HepG2 (cell line): ENCODE results near the gene SLC16A5. TPM values are rescaled to one million over a fixed set of nuclear protein-coding genes. Genes with fewer than 3 reads are reported as not detected.

ENCODE experiments used
- ARID5B ChIP-seq: IDR thresholded peaks from 2 replicates; pipeline ENCODE4 v1.4.0; 2020; ENCODE audit warnings: mild to moderate bottlenecking, missing genetic modification reagents
- CREM ChIP-seq, 2 experiments: sonication (generic) in 1 of 2; formaldehyde crosslinking in 1 of 2; IDR thresholded peaks; 2 replicates each; pipeline versions ENCODE4 v1.4.0 to v1.6.1; 2016 to 2020; ENCODE audit warnings: antibody characterized with exemption in 1 of 2, mild to moderate bottlenecking in 1 of 2, missing genetic modification reagents in 1 of 2
- ERF ChIP-seq: IDR thresholded peaks from 2 replicates; pipeline ENCODE4 v1.6.1; 2018; ENCODE audit warnings: missing biosample characterization, missing genetic modification reagents
- KAT2B ChIP-seq: fragments of 150-350 bp; IDR thresholded peaks from 2 replicates; pipeline ENCODE4 v1.6.1; 2014; ENCODE audit warnings: low read depth, low read length, borderline replicate concordance
- MED1 ChIP-seq: sonication (generic); formaldehyde crosslinking; IDR thresholded peaks from 2 replicates; pipeline ENCODE4 v1.4.0; 2020; ENCODE audit warnings: missing genetic modification reagents
- RCOR2 ChIP-seq: IDR thresholded peaks from 2 replicates; pipeline ENCODE4 v1.6.1; 2016; ENCODE audit warnings: missing biosample characterization, missing genetic modification reagents
- RXRB ChIP-seq: IDR thresholded peaks from 2 replicates; pipeline ENCODE4 v1.6.1; 2016; ENCODE audit warnings: borderline replicate concordance, missing genetic modification reagents, missing compliant biosample characterization
- SOX5 ChIP-seq: IDR thresholded peaks from 2 replicates; pipeline ENCODE4 v1.6.1; 2016; ENCODE audit warnings: borderline replicate concordance
- SP2 ChIP-seq: sonication (generic); formaldehyde crosslinking; IDR thresholded peaks from 2 replicates; pipeline ENCODE4 v1.5.1; 2020; ENCODE audit warnings: mild to moderate bottlenecking, missing genetic modification reagents
- ZNF205 ChIP-seq: IDR thresholded peaks from 2 replicates; pipeline ENCODE4 v1.6.1; 2018; ENCODE audit warnings: missing biosample characterization, missing genetic modification reagents
- ZNF687 ChIP-seq: sonication (generic); formaldehyde crosslinking; IDR thresholded peaks from 2 replicates; pipeline ENCODE4 v1.5.1; 2020; ENCODE audit warnings: mild to moderate bottlenecking, missing genetic modification reagents, moderate library complexity
- ZNF724P ChIP-seq: sonication (generic); formaldehyde crosslinking; IDR thresholded peaks from 2 replicates; pipeline ENCODE4 v1.8.0; 2022; ENCODE audit warnings: missing genetic modification reagents, borderline replicate concordance
- polyA plus RNA-seq, 8 experiments: library from polyadenylated mRNA; depleted of rRNA in 3 of 8; stranded (reverse) in 7 of 8; unstranded in 1 of 8; fragments of >200 nt; fragmentation: Illumina TruSeq in 4 of 8; extraction: Trizol in 4 of 8; gene quantifications; 2 replicates each; pipeline versions ENCODE4 v1.2.1 to v1.2.3, GENCODE V29; 2011 to 2016; ENCODE audit warnings: low read depth in 4 of 8, missing spikeins in 1 of 8, mixed read lengths in 1 of 8; ENCODE audit not compliant: insufficient read depth in 1 of 8
- total RNA-seq, 5 experiments: library from RNA; depleted of rRNA; stranded (reverse); fragments of >200 nt; fragmentation: Illumina TruSeq; extraction: Trizol; gene quantifications; 2 replicates each; pipeline ENCODE4 v1.2.3, GENCODE V29; 2016; ENCODE audit warnings: low read depth in 1 of 5
- TF ChIP-seq, protein P1 (sequence below): sonication (generic); formaldehyde crosslinking; IDR thresholded peaks from 2 replicates; pipeline ENCODE4 v1.4.0; 2020; ENCODE audit warnings: missing genetic modification reagents, mild to moderate bottlenecking, borderline replicate concordance
- TF ChIP-seq, protein P2 (sequence below): sonication (generic); formaldehyde crosslinking; conservative IDR thresholded peaks from 2 replicates; pipeline ENCODE4 v1.8.0; 2022; ENCODE audit warnings: low read depth, missing genetic modification reagents

The SLC16A5 gene
- total and polyA plus RNA-seq, 2 of the 13 experiments (the other 11 are each of a cell fraction or from before 2014, with no cell fraction given): 0.69 to 5.6 TPM

GRCh38 chr17:75088465-75089417, 987 bp downstream of the SLC16A5 start (continued):
- TF ChIP-seq, protein P1, sequence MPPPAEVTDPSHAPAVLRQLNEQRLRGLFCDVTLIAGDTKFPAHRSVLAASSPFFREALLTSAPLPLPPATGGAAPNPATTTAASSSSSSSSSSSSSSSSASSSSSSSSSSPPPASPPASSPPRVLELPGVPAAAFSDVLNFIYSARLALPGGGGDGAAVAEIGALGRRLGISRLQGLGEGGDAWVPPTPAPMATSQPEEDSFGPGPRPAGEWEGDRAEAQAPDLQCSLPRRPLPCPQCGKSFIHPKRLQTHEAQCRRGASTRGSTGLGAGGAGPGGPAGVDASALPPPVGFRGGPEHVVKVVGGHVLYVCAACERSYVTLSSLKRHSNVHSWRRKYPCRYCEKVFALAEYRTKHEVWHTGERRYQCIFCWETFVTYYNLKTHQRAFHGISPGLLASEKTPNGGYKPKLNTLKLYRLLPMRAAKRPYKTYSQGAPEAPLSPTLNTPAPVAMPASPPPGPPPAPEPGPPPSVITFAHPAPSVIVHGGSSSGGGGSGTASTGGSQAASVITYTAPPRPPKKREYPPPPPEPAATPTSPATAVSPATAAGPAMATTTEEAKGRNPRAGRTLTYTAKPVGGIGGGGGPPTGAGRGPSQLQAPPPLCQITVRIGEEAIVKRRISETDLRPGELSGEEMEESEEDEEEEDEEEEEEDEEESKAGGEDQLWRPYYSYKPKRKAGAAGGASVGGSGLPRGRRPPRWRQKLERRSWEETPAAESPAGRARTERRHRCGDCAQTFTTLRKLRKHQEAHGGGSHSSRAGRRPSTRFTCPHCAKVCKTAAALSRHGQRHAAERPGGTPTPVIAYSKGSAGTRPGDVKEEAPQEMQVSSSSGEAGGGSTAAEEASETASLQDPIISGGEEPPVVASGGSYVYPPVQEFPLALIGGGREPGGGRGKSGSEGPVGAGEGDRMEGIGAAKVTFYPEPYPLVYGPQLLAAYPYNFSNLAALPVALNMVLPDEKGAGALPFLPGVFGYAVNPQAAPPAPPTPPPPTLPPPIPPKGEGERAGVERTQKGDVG (CRISPR knock-in tag): 0 out of 2 replicates have a peak, but pooled peaks have one; percentile 30
- TF ChIP-seq ARID5B (CRISPR knock-in tag) (peak; percentile 33; the same call in 1 of the 2 replicates), ZNF205 (CRISPR knock-in tag) (0 out of 2 replicates have a peak, but pooled peaks have one; percentile 5), RXRB (CRISPR knock-in tag) (peak; percentile 69), CREM (IDR thresholded peaks at IDR 0.05) (no peak), CREM (CRISPR knock-in tag; IDR thresholded peaks at IDR 0.05) (no peak), KAT2B (no peak), ZNF687 (peak; percentile 64; the same call in 1 of the 2 replicates), ZNF724P (CRISPR knock-in tag) (no peak), SP2 (no peak), RCOR2 (no peak), MED1 (CRISPR knock-in tag) (peak; percentile 49), ERF (CRISPR knock-in tag) (peak; percentile 50; the same call in 1 of the 2 replicates), SOX5 (peak; percentile 37; the same call in 1 of the 2 replicates)
- TF ChIP-seq, protein P2, sequence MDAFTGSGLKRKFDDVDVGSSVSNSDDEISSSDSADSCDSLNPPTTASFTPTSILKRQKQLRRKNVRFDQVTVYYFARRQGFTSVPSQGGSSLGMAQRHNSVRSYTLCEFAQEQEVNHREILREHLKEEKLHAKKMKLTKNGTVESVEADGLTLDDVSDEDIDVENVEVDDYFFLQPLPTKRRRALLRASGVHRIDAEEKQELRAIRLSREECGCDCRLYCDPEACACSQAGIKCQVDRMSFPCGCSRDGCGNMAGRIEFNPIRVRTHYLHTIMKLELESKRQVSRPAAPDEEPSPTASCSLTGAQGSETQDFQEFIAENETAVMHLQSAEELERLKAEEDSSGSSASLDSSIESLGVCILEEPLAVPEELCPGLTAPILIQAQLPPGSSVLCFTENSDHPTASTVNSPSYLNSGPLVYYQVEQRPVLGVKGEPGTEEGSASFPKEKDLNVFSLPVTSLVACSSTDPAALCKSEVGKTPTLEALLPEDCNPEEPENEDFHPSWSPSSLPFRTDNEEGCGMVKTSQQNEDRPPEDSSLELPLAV: no peak
